GM23248 (cell line): Measurements from ENCODE around the gene PGS1. TPM values are rescaled to one million over a fixed set of nuclear protein-coding genes. Genes with fewer than 3 reads are reported as not detected.

Experiments
- DNase-seq: peaks from one replicate; pipeline ENCODE4 v3.0.0-alpha.2; 2015
- H2AFZ ChIP-seq: fragments of 200-600 bp; sonication (generic); 2 replicates; pipeline ENCODE4 v1.6.1; 2016; ENCODE audit warnings: antibody characterized with exemption
- H3F3A ChIP-seq: fragments of 200-600 bp; sonication (generic); 2 replicates; pipeline ENCODE4 v1.6.1; 2016; ENCODE audit warnings: mild to moderate bottlenecking, antibody characterized with exemption, mixed run types; ENCODE audit not compliant: insufficient read depth
- H3K27ac ChIP-seq: fragments of 200-600 bp; sonication (generic); 2 replicates; pipeline ENCODE4 v1.5.1; 2016; ENCODE audit warnings: mild to moderate bottlenecking
- H3K27me3 ChIP-seq: fragments of 200-600 bp; sonication (generic); replicated peaks from 2 replicates; pipeline ENCODE4 v1.6.1; 2016; ENCODE audit warnings: mild to moderate bottlenecking; ENCODE audit not compliant: insufficient read depth
- H3K36me3 ChIP-seq: fragments of 200-600 bp; sonication (generic); 2 replicates; pipeline ENCODE4 v1.6.1; 2016; ENCODE audit warnings: low read depth, mild to moderate bottlenecking
- H3K4me1 ChIP-seq: fragments of 200-600 bp; sonication (generic); 2 replicates; pipeline ENCODE4 v1.6.1; 2016; ENCODE audit warnings: mild to moderate bottlenecking; ENCODE audit not compliant: insufficient read depth
- H3K4me2 ChIP-seq: fragments of 200-600 bp; sonication (generic); one replicate; pipeline ENCODE4 v1.6.1; 2016; ENCODE audit warnings: mild to moderate bottlenecking; ENCODE audit not compliant: unreplicated experiment
- H3K4me3 ChIP-seq: fragments of 200-600 bp; sonication (generic); 2 replicates; pipeline ENCODE4 v1.5.1; 2016; ENCODE audit warnings: mild to moderate bottlenecking
- H3K79me2 ChIP-seq: fragments of 200-600 bp; sonication (generic); 2 replicates; pipeline ENCODE4 v1.6.1; 2016; ENCODE audit warnings: mild to moderate bottlenecking; ENCODE audit not compliant: insufficient read depth
- H3K9ac ChIP-seq: fragments of 200-600 bp; sonication (generic); 2 replicates; pipeline ENCODE4 v1.6.1; 2016; ENCODE audit warnings: mild to moderate bottlenecking
- H3K9me2 ChIP-seq: fragments of 200-600 bp; sonication (generic); 2 replicates; pipeline ENCODE4 v1.6.1; 2016; ENCODE audit warnings: mixed run types, mild to moderate bottlenecking, moderate library complexity; ENCODE audit not compliant: insufficient read depth
- H3K9me3 ChIP-seq: fragments of 200-600 bp; sonication (generic); one replicate; pipeline ENCODE4 v1.6.1; 2017; ENCODE audit warnings: low read depth
- H4K20me1 ChIP-seq: fragments of 200-600 bp; sonication (generic); 2 replicates; pipeline ENCODE4 v1.6.0; 2016; ENCODE audit not compliant: insufficient read depth
- EZH2 ChIP-seq: fragments of 200-600 bp; sonication (generic); IDR thresholded peaks from 2 replicates; pipeline ENCODE4 v1.6.1; 2018; ENCODE audit warnings: antibody characterized with exemption, mild to moderate bottlenecking; ENCODE audit not compliant: insufficient read depth, poor library complexity, severe bottlenecking
- EZH2phosphoT487 ChIP-seq: fragments of 200-600 bp; sonication (generic); IDR thresholded peaks from 2 replicates; pipeline ENCODE4 v1.6.1; 2018; ENCODE audit warnings: antibody characterized with exemption, moderate library complexity, mild to moderate bottlenecking, low read depth; ENCODE audit not compliant: insufficient read depth
- WGBS, 2 experiments: methylation state at CpG; one replicate each; pipeline ENCODE4 v1.1.6; 2015 to 2017; ENCODE audit warnings: low lambda C conversion rate in 2 of 2, low coverage in 1 of 2; ENCODE audit errors: missing lambda C conversion rate in 2 of 2; 5-methylcytosine and 5-hydroxymethylcytosine counted together
- in situ Hi-C: fragments of 300-500 bp; cut with MboI; formaldehyde crosslinking; loops from 2 replicates; pipeline ENCODE4 v1.15.0; 2020
- polyA plus RNA-seq: library from polyadenylated mRNA; unstranded; fragments of >200 nt; fragmentation: Nextera tagmentation; extraction: Ambion mirVana; gene quantifications from 2 replicates; pipeline ENCODE4 v1.2.1, GENCODE V29; 2016
- total RNA-seq: library from RNA; depleted of rRNA; stranded (reverse); fragments of >200 nt; shearing (Covaris generic); gene quantifications from 2 replicates; pipeline ENCODE4 v1.2.3, GENCODE V29; 2014

Gene PGS1
- total and polyA plus RNA-seq, 2 experiments from 2014 or later = 30.2 to 32.5 TPM

DNA sequence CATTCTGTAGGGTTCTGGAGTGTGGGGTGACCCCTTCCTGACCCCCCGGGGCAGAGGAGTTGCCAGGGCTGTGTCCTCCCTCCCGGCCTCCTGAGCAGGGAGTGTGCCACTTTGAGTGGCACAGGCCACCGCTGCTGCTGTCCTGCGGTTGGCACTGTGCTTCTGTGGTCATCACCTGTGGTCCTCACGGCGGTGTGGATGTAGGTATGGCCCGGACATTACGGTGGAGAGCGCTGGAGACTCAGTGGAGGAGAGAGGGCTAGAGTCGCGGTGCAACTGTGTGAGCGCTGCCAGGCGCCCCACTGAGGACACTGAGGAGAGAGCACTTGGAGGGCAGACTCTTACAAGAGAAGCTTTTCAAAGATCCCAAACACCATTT is 39.1 kb downstream of the PGS1 start:
- 91 to 97% methylated on average over 13 of the region's 13 CpGs for WGBS, 2 experiments
- no peak overlapping the region for H3K27ac ChIP-seq
- DNase-seq = no peak
- H3F3A ChIP-seq = 0 out of 2 replicates have a peak, but pooled peaks cover 5% of the 10 kb centered on the region
- H3K9me3 ChIP-seq = no peaks in the 10 kb centered on the region
- no peaks in the 10 kb centered on the region for H3K27me3 ChIP-seq
- no peak for TF ChIP-seq EZH2phosphoT487
- no peak for TF ChIP-seq EZH2
- no peak overlapping the region for H3K9ac ChIP-seq
- no peak overlapping the region for H3K4me3 ChIP-seq
- H3K4me1 ChIP-seq = peaks cover 3% of the 10 kb centered on the region; the same call in 1 of the 2 replicates
- no peak overlapping the region for H2AFZ ChIP-seq
- no peak overlapping the region for H3K4me2 ChIP-seq
- in situ Hi-C loops = no loop called here
- 0 out of 2 replicates have a peak, but pooled peaks cover 11% of the 10 kb centered on the region for H3K36me3 ChIP-seq
- H3K9me2 ChIP-seq = no peaks in the 10 kb centered on the region
- no peaks in the 10 kb centered on the region for H4K20me1 ChIP-seq
- peaks cover 27% of the 10 kb centered on the region for H3K79me2 ChIP-seq

DNA sequence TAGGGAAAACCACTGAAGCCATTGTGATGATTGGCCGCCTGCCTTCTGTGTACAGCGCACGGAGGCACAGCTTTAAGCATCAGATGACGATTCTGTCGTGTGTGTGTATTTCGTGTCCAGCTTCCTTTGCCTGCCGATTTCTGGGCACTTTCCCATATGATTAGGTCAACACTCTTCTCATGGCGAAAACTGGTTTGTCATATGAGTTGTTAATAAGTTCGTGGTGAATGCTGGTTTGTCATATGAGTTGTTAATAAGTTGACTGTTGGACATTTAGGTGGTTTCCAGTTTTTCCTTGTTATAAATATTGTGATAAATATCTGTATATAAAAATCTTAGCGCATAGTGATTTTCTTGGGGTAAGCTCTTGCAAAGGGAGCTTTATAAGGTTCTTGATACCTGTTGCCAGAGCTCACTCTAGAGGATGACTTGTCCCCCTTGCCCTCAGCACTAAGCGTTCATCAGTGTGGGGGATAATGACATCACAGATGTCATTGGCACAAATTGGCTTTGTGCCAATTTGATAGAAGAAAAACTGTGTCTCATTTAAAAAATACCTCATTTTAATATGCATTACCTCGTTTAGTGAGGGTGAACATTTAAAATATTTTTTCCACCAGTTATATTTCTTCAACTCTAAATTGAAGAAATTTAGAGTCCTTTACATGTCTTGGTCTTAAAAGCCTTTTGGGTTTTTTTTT is 40.0 kb downstream of the PGS1 start:
- DNase-seq = peak; percentile 29
- WGBS, 2 experiments = 63 to 67% methylated on average over 12 of the region's 12 CpGs

DNA sequence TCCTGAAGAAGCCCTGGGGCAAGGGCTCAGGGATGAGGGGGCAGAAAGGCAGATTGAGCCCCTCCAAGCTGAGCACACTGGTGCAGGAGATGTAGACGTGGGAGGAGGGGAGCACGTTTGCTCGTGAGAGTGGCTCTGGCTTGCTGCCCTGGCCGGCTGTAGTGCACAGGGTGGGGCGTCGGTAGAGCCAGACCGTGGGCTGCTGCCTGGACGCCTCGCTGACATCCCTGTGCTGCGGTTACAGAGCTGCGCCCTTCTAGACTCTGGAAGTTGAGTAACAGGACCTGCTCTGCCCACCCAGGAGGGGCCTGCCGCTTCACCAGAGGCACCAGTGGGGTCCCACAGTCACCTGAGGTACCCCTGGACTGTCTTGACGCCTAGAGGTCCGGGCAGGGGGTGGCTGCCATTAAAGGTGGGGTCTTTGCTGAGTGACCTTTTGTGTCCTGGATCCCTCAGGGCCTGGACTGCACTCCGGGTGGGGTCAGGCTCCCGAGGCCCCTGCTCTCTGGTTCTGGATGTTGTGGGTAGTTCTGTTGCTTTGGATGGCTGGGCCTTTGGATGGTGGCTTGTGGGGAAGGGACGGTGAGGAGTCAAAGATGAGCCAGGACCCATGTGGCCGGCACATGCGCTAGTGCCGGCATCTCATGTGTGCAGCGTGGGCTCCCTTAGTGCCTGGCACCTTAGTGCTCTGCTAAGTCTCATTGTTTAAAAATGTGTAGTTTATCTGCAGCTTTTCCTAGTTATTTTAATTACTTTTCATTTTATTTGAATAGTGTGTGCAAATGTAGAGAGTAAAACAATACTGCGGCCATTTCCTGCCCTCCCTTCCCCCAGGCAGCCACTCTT is 41.7 kb downstream of the PGS1 start:
- Histone ChIP-seq H3K4me1 (no peaks in the 10 kb centered on the region), H3K9ac (no peak overlapping the region), H3K27ac (no peak overlapping the region), H3K4me3 (no peak overlapping the region), H3K4me2 (no peak overlapping the region), H2AFZ (no peak overlapping the region), H3K9me2 (no peaks in the 10 kb centered on the region), H3K79me2 (peaks cover 13% of the 10 kb centered on the region), H4K20me1 (no peaks in the 10 kb centered on the region), H3K9me3 (no peaks in the 10 kb centered on the region), H3K36me3 (0 out of 2 replicates have a peak, but pooled peaks cover 11% of the 10 kb centered on the region), H3K27me3 (no peaks in the 10 kb centered on the region), H3F3A (0 out of 2 replicates have a peak, but pooled peaks cover 5% of the 10 kb centered on the region)
- peak; percentile 39 for DNase-seq
- in situ Hi-C loops = loop anchor here (5.0 to 10.0 kb wide), 2 partner anchors 63 to 135 kb away; no protein-coding TSS in a partner anchor
- TF ChIP-seq EZH2phosphoT487 (no peak), EZH2 (no peak)
- WGBS, 2 experiments = 54 to 57% methylated on average over 22 of the region's 22 CpGs

More for the DNA sequence above, 40.0 kb downstream of the PGS1 start:
- in situ Hi-C loops = no loop called here
- Histone ChIP-seq H3K79me2 (peaks cover 22% of the 10 kb centered on the region), H3K9ac (no peak overlapping the region), H3K27me3 (no peaks in the 10 kb centered on the region), H3K27ac (no peak overlapping the region), H3F3A (0 out of 2 replicates have a peak, but pooled peaks cover 5% of the 10 kb centered on the region), H3K9me2 (no peaks in the 10 kb centered on the region), H3K9me3 (no peaks in the 10 kb centered on the region), H3K36me3 (0 out of 2 replicates have a peak, but pooled peaks cover 11% of the 10 kb centered on the region), H3K4me3 (no peak overlapping the region), H4K20me1 (no peaks in the 10 kb centered on the region), H2AFZ (no peak overlapping the region), H3K4me1 (no peaks in the 10 kb centered on the region), H3K4me2 (no peak overlapping the region)
- TF ChIP-seq EZH2 (no peak), EZH2phosphoT487 (no peak)

DNA sequence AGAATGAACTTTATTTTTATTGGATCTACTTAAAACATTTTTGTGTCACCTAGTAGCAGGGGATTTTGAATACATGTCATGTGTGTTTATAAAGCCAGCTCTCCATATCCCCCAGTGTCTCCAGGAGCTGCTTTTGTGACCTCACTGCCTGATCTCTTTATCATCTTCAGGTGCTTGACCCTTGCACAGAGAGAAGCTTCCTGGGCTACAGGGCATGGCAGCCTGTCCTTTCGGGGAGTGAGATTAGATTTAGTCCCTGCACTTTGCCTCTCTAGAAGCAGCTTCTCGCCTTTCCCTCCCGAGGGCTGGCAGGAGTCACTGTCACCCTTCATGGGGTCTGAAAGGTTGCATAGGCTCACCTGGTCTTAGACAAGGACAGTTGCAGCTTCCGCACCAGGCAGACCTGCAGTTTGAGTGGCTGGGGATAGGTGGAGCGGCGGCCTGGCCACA is 42.7 kb downstream of the PGS1 start:
- in situ Hi-C loops = loop anchor here (5.0 to 10.0 kb wide), 2 partner anchors 64 to 136 kb away; no protein-coding TSS in a partner anchor
- Histone ChIP-seq H3K9ac (no peak overlapping the region), H3K27me3 (no peaks in the 10 kb centered on the region), H3K27ac (no peak overlapping the region), H2AFZ (no peak overlapping the region), H3K9me3 (no peaks in the 10 kb centered on the region), H3F3A (0 out of 2 replicates have a peak, but pooled peaks cover 5% of the 10 kb centered on the region), H3K9me2 (no peaks in the 10 kb centered on the region), H4K20me1 (no peaks in the 10 kb centered on the region), H3K4me2 (no peak overlapping the region), H3K4me3 (no peak overlapping the region), H3K79me2 (peaks cover 13% of the 10 kb centered on the region), H3K36me3 (0 out of 2 replicates have a peak, but pooled peaks cover 11% of the 10 kb centered on the region), H3K4me1 (no peaks in the 10 kb centered on the region)
- no peak for TF ChIP-seq EZH2phosphoT487
- TF ChIP-seq EZH2 = no peak
- DNase-seq = no peak
- WGBS, 2 experiments = 92 to 98% methylated on average over 6 of the region's 6 CpGs
